HCT116 (cell line): ENCODE data around the gene INO80. TPM values are rescaled to one million over a fixed set of nuclear protein-coding genes. Genes with fewer than 3 reads are reported as not detected.

Experiments used
- ATAC-seq: fragments of 200-7000 bp; cut with Tn5 transposase; 2 replicates; pipeline ENCODE4 v1.9.1; 2020; ENCODE audit warnings: mild to moderate bottlenecking, moderate library complexity
- BruUV-seq: library from RNA; stranded (reverse); fragments of 400-500 nt; replicated peaks from 2 replicates; lab custom pipeline; 2021; lab: Mats Ljungman, UMichigan
- CTCF ChIA-PET: fragments of 300-600 bp; sonication (Branson Sonifier 250); formaldehyde crosslinking; loops from one replicate; lab custom pipeline; 2021; ENCODE audit warnings: antibody characterized with exemption; lab: Charles Lee
- POLR2A ChIA-PET: fragments of 300-600, 350-600 bp; sonication (Branson Sonifier 250); formaldehyde crosslinking; loops from one replicate; lab custom pipeline; 2021; ENCODE audit warnings: antibody characterized with exemption; lab: Charles Lee
- RAD21 ChIA-PET, 2 experiments: fragments of 300-600 bp; sonication (Branson Sonifier 250); formaldehyde crosslinking; loops; one replicate each; lab custom pipeline; 2023; ENCODE audit warnings: low total read pairs in 2 of 2; ENCODE audit not compliant: uncharacterized antibody in 2 of 2, unreplicated experiment in 2 of 2, low non-redundant PET in 1 of 2; lab: Charles Lee
- DNase-seq: peaks from one replicate; pipeline ENCODE4 v3.0.0-alpha.2; 2010; ENCODE audit warnings: low read depth, low spot score
- H2AFZ ChIP-seq: fragments of 200-600 bp; shearing (Covaris generic), sonication (generic); 2 replicates; pipeline ENCODE4 v1.6.1; 2017; ENCODE audit warnings: low read depth, mixed run types, mixed read lengths, antibody characterized with exemption, low read length; ENCODE audit not compliant: poor library complexity, severe bottlenecking
- H3K27ac ChIP-seq: 2 replicates; pipeline ENCODE4 v1.5.1; 2012; ENCODE audit warnings: low read depth, low read length
- H3K27me3 ChIP-seq: fragments of 200-600 bp; sonication (generic); 2 replicates; pipeline ENCODE4 v1.6.1; 2016; ENCODE audit warnings: mixed run types, low read length, mixed read lengths; ENCODE audit not compliant: insufficient read depth
- H3K36me3 ChIP-seq, 2 experiments: fragments of 200-500 bp in 1 of 2; fragments of 200-600 bp in 1 of 2; sonication (Bioruptor generic) in 1 of 2; sonication (generic) in 1 of 2; 2 replicates each; pipeline versions ENCODE4 v1.5.1 to v1.6.1; 2014 to 2016; ENCODE audit warnings: low read length in 2 of 2, inconsistent platforms in 1 of 2, mixed read lengths in 1 of 2, mixed run types in 1 of 2; ENCODE audit not compliant: insufficient read depth in 2 of 2, control insufficient read depth in 1 of 2
- H3K4me1 ChIP-seq, 2 experiments: fragments of 200-600 bp in 1 of 2; sonication (generic) in 1 of 2; 2 replicates each; pipeline versions ENCODE4 v1.5.1 to v1.6.1; 2012 to 2017; ENCODE audit warnings: low read length in 2 of 2, inconsistent platforms in 1 of 2, mild to moderate bottlenecking in 1 of 2, mixed read lengths in 1 of 2, mixed run types in 1 of 2, moderate library complexity in 1 of 2; ENCODE audit not compliant: insufficient read depth in 2 of 2, control insufficient read depth in 1 of 2
- H3K4me2 ChIP-seq: fragments of 200-600 bp; sonication (generic); 2 replicates; pipeline ENCODE4 v1.6.1; 2017; ENCODE audit warnings: mixed run types, low read length, mixed read lengths
- H3K4me3 ChIP-seq, 2 experiments: fragments of 200-600 bp in 1 of 2; sonication (generic) in 1 of 2; replicated peaks in 1 of 2; 2 replicates each; pipeline ENCODE4 v1.5.1; 2011 to 2016; ENCODE audit warnings: low read length in 2 of 2, control low read depth in 1 of 2, low read depth in 1 of 2, mild to moderate bottlenecking in 1 of 2, mixed read lengths in 1 of 2, mixed run types in 1 of 2
- H3K79me2 ChIP-seq: fragments of 200-600 bp; sonication (generic); 2 replicates; pipeline ENCODE4 v1.6.1; 2017; ENCODE audit warnings: mild to moderate bottlenecking, mixed run types, low read length, moderate library complexity, mixed read lengths; ENCODE audit not compliant: insufficient read depth
- H3K9ac ChIP-seq: fragments of 200-600 bp; sonication (generic); 2 replicates; pipeline ENCODE4 v1.6.1; 2016; ENCODE audit warnings: low read length, mixed read lengths
- H3K9me2 ChIP-seq: fragments of 200-600 bp; sonication (generic), shearing (Covaris generic); 2 replicates; pipeline ENCODE4 v1.6.1; 2017; ENCODE audit warnings: mixed run types, mild to moderate bottlenecking, moderate library complexity; ENCODE audit not compliant: insufficient read depth
- H3K9me3 ChIP-seq, 2 experiments: fragments of 200-500 bp in 1 of 2; fragments of 200-600 bp in 1 of 2; sonication (Bioruptor generic) in 1 of 2; sonication (generic) in 1 of 2; 2 replicates each; pipeline ENCODE4 v1.6.1; 2014 to 2017; ENCODE audit warnings: low read length in 2 of 2, mixed read lengths in 2 of 2, inconsistent platforms in 1 of 2, low read depth in 1 of 2, mild to moderate bottlenecking in 1 of 2, mixed run types in 1 of 2, moderate library complexity in 1 of 2; ENCODE audit not compliant: control insufficient read depth in 1 of 2, insufficient read depth in 1 of 2
- H4K20me1 ChIP-seq: fragments of 200-600 bp; sonication (generic), shearing (Covaris generic); 2 replicates; pipeline ENCODE4 v1.6.1; 2017; ENCODE audit warnings: mixed run types, mild to moderate bottlenecking, moderate library complexity; ENCODE audit not compliant: insufficient read depth
- CBX3 ChIP-seq: IDR thresholded peaks from 2 replicates; pipeline ENCODE4 v1.6.1; 2012; ENCODE audit warnings: low read depth
- EGR1 ChIP-seq: IDR thresholded peaks from 2 replicates; pipeline ENCODE4 v1.6.1; 2012; ENCODE audit warnings: low read depth
- ELF1 ChIP-seq: IDR thresholded peaks from 2 replicates; pipeline ENCODE4 v1.6.1; 2012; ENCODE audit warnings: low read depth, borderline replicate concordance
- EZH2 ChIP-seq: fragments of 200-600 bp; sonication (generic); IDR thresholded peaks from 2 replicates; pipeline ENCODE4 v1.6.1; 2017; ENCODE audit warnings: antibody characterized with exemption, mixed run types
- EZH2phosphoT487 ChIP-seq: fragments of 200-600 bp; IDR thresholded peaks from 2 replicates; pipeline ENCODE4 v1.6.1; 2018; ENCODE audit warnings: antibody characterized with exemption, borderline replicate concordance
- POLR2A ChIP-seq: IDR thresholded peaks from 2 replicates; pipeline ENCODE4 v1.7.0; 2011; ENCODE audit warnings: borderline replicate concordance; ENCODE audit not compliant: insufficient read depth, insufficient read length; ENCODE audit errors: extremely low read depth
- RAD21 ChIP-seq: IDR thresholded peaks from 2 replicates; pipeline ENCODE4 v1.6.1; 2012; ENCODE audit warnings: low read depth, mild to moderate bottlenecking
- SIN3A ChIP-seq: IDR thresholded peaks from 2 replicates; pipeline ENCODE4 v1.6.1; 2012; ENCODE audit warnings: low read depth
- SP1 ChIP-seq: IDR thresholded peaks from 2 replicates; pipeline ENCODE4 v1.6.1; 2012; ENCODE audit warnings: low read depth
- SRF ChIP-seq: IDR thresholded peaks from 2 replicates; pipeline ENCODE4 v1.6.1; 2012; ENCODE audit warnings: low read depth
- TCF7L2 ChIP-seq: IDR thresholded peaks from 2 replicates; pipeline ENCODE4 v1.7.0; 2011; ENCODE audit warnings: borderline replicate concordance, inconsistent platforms; ENCODE audit not compliant: insufficient read depth, insufficient read length; ENCODE audit errors: extremely low read depth
- YY1 ChIP-seq: IDR thresholded peaks from 2 replicates; pipeline ENCODE4 v1.6.1; 2011; ENCODE audit warnings: low read length, low read depth, moderate library complexity, mild to moderate bottlenecking; ENCODE audit not compliant: insufficient replicate concordance; ENCODE audit errors: extremely low read depth
- ZNF274 ChIP-seq: fragments of 200-500 bp; sonication (Bioruptor generic); IDR thresholded peaks from 2 replicates; pipeline ENCODE4 v1.6.1; 2014; ENCODE audit warnings: mild to moderate bottlenecking, low read depth, low read length, inconsistent platforms
- intact Hi-C: fragments of 100-400 bp; cut with micrococcal nuclease; formaldehyde crosslinking; loops from 2 replicates; pipeline ENCODE4 v1.10.0; 2022
- total RNA-seq: library from RNA; stranded (reverse); gene quantifications from one replicate; pipeline ENCODE4 v1.2.1, GENCODE V29; 2021; ENCODE audit not compliant: unreplicated experiment
- TF ChIP-seq, protein P1 (sequence below): IDR thresholded peaks from 2 replicates; pipeline ENCODE4 v1.6.1; 2012
- TF ChIP-seq, protein P2 (sequence below): IDR thresholded peaks from 2 replicates; pipeline ENCODE4 v1.6.1; 2012; ENCODE audit warnings: low read depth
- TF ChIP-seq, protein P3 (sequence below): IDR thresholded peaks from 2 replicates; pipeline ENCODE4 v1.6.1; 2011; ENCODE audit warnings: mild to moderate bottlenecking, low read length, moderate library complexity; ENCODE audit not compliant: insufficient replicate concordance; ENCODE audit errors: extremely low read depth
- TF ChIP-seq, protein P4 (sequence below): IDR thresholded peaks from 2 replicates; pipeline ENCODE4 v1.6.1; 2012

INO80 gene
- total RNA-seq, 1 experiment from 2014 or later, result 28.2 TPM

DNA sequence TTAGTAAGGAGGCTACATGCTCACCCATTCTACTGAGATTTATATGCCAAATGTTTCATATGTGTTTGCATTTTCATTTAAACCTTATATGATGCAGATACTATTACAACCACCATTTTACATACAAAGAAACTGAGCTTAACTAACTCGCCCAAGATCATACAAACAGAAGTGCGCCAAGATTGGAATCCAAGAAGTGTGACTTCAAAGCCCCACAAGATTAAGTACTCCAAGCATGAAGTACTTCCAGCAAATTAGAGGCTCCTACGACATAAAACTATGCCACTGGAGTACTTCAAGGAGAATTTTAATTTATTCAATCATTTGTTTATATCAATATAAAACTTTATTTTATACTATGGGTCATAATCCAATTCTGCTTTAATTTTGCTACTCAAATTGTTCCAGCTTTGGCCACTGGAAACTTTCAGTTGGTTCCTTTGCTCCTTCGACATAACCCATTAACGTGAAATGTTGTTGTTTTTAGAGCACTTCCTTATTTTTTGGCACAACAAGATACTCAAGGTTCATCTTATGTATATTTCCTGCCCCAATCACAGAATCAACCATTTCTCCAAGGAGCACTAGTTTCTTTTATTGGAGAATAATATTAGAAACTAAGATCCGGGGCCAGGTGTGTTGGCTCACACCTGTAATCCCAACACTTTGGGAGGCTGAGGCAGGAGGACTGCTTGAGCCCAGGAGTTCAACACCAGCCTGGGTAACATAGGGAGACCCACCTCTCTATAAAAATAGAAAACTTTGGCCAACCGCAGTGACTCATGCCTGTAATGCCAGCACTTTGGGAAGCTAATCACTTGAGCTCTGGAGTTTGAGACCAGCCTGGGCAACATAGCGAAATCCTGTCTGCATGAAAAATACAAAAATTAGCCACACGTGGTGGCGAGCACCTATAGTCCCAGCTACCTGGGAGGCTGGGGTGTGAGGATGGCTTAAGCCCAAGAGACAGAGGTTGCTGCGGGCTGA lies 10.4 kb downstream of the INO80 start:
- H3K4me1 ChIP-seq, result peaks cover 0 to 11% of the 10 kb centered on the region in 2 experiments; a peak in 1 of 4 replicates
- ATAC-seq (no peak), DNase-seq (no peak)
- no peaks in the 10 kb centered on the region for H3K9me2 ChIP-seq
- no peak overlapping the region for H2AFZ ChIP-seq
- BruUV-seq, result no TSS peak
- H4K20me1 ChIP-seq, result peaks cover 4% of the 10 kb centered on the region; the same call in 1 of the 2 replicates
- RAD21 ChIA-PET, result no interaction called here
- H3K4me2 ChIP-seq, result no peak overlapping the region
- POLR2A ChIA-PET, result interaction anchor here (0.7 kb wide), 1 partner anchor 25 kb away, joined by 3 read pairs; no protein-coding TSS in a partner anchor
- H3K36me3 ChIP-seq, result peaks cover 6 to 7% of the 10 kb centered on the region in 2 experiments; a peak in 3 of 4 replicates
- no peaks in the 10 kb centered on the region for H3K27me3 ChIP-seq
- intact Hi-C loops, result no loop called here
- CTCF ChIA-PET, result no interaction called here
- no peaks in the 10 kb centered on the region for H3K9me3 ChIP-seq
- peaks cover 98% of the 10 kb centered on the region for H3K79me2 ChIP-seq
- no peak overlapping the region for H3K4me3 ChIP-seq
- H3K27ac ChIP-seq, result no peak overlapping the region
- no peak overlapping the region for H3K9ac ChIP-seq
- TF ChIP-seq ZNF274 (no peak), CBX3 (no peak), ELF1 (no peak), EGR1 (no peak), YY1 (no peak), SIN3A (no peak), SP1 (no peak), RAD21 (no peak), TCF7L2 (no peak), EZH2phosphoT487 (no peak), POLR2A (no peak), EZH2 (no peak), SRF (no peak)
- TF ChIP-seq, protein P1, sequence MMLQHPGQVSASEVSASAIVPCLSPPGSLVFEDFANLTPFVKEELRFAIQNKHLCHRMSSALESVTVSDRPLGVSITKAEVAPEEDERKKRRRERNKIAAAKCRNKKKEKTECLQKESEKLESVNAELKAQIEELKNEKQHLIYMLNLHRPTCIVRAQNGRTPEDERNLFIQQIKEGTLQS, result no peak
- TF ChIP-seq, protein P2, sequence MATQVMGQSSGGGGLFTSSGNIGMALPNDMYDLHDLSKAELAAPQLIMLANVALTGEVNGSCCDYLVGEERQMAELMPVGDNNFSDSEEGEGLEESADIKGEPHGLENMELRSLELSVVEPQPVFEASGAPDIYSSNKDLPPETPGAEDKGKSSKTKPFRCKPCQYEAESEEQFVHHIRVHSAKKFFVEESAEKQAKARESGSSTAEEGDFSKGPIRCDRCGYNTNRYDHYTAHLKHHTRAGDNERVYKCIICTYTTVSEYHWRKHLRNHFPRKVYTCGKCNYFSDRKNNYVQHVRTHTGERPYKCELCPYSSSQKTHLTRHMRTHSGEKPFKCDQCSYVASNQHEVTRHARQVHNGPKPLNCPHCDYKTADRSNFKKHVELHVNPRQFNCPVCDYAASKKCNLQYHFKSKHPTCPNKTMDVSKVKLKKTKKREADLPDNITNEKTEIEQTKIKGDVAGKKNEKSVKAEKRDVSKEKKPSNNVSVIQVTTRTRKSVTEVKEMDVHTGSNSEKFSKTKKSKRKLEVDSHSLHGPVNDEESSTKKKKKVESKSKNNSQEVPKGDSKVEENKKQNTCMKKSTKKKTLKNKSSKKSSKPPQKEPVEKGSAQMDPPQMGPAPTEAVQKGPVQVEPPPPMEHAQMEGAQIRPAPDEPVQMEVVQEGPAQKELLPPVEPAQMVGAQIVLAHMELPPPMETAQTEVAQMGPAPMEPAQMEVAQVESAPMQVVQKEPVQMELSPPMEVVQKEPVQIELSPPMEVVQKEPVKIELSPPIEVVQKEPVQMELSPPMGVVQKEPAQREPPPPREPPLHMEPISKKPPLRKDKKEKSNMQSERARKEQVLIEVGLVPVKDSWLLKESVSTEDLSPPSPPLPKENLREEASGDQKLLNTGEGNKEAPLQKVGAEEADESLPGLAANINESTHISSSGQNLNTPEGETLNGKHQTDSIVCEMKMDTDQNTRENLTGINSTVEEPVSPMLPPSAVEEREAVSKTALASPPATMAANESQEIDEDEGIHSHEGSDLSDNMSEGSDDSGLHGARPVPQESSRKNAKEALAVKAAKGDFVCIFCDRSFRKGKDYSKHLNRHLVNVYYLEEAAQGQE, result no peak
- TF ChIP-seq, protein P3, sequence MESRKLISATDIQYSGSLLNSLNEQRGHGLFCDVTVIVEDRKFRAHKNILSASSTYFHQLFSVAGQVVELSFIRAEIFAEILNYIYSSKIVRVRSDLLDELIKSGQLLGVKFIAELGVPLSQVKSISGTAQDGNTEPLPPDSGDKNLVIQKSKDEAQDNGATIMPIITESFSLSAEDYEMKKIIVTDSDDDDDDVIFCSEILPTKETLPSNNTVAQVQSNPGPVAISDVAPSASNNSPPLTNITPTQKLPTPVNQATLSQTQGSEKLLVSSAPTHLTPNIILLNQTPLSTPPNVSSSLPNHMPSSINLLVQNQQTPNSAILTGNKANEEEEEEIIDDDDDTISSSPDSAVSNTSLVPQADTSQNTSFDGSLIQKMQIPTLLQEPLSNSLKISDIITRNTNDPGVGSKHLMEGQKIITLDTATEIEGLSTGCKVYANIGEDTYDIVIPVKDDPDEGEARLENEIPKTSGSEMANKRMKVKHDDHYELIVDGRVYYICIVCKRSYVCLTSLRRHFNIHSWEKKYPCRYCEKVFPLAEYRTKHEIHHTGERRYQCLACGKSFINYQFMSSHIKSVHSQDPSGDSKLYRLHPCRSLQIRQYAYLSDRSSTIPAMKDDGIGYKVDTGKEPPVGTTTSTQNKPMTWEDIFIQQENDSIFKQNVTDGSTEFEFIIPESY, result no peak
- TF ChIP-seq, protein P4, sequence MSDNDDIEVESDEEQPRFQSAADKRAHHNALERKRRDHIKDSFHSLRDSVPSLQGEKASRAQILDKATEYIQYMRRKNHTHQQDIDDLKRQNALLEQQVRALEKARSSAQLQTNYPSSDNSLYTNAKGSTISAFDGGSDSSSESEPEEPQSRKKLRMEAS, result no peak
